HG02840 (cell line): ENCODE results near the gene MMP21.

Source experiments
- ATAC-seq: cut with Tn5 transposase; IDR thresholded peaks from one replicate; pipeline ENCODE4 v1.9.1; 2021; ENCODE audit warnings: mild to moderate bottlenecking, moderate library complexity, moderate number of reproducible peaks; ENCODE audit not compliant: unreplicated experiment, low FRiP score

Gene MMP21

GRCh38 chr10:125775491-125776106, at the start of gene MMP21:
Gene MMP21, minus strand, starts transcription at chr10:125775821. Its CDS starts 0 bp downstream, at chr10:125775821.
- no peak for ATAC-seq

- ATAC-seq, result no peak
These were observed 49.1 kb upstream of the MMP21 start for GRCh38 chr10:125824736-125825135.

GRCh38 chr10:125823663-125824251, 48.1 kb upstream of the MMP21 start:
- ATAC-seq, result no peak

GRCh38 chr10:125822878-125823662, 47.4 kb upstream of the MMP21 start, which contains the start of the genes BCCIP and UROS:
Gene BCCIP, plus strand, starts transcription at chr10:125823546. Its CDS starts 12 bp downstream, at chr10:125823558.
Gene UROS, minus strand, starts transcription at chr10:125823258. Its CDS starts 6,759 bp downstream, at chr10:125816499.
- ATAC-seq, result peak; percentile 85

- ATAC-seq, result peak; percentile 39
These were observed 45.1 kb upstream of the MMP21 start for GRCh38 chr10:125820701-125821100.

GRCh38 chr10:125817337-125817946, 41.8 kb upstream of the MMP21 start:
- ATAC-seq, result no peak

- no peak for ATAC-seq
These were observed 40.9 kb upstream of the MMP21 start for GRCh38 chr10:125816548-125816947.

GRCh38 chr10:125815764-125816163, 40.1 kb upstream of the MMP21 start:
- no peak for ATAC-seq

GRCh38 chr10:125812128-125812750, 36.6 kb upstream of the MMP21 start:
- ATAC-seq, result no peak

GRCh38 chr10:125811251-125811650, 35.6 kb upstream of the MMP21 start:
- no peak for ATAC-seq

GRCh38 chr10:125808047-125808446, 32.4 kb upstream of the MMP21 start:
- no peak for ATAC-seq

- ATAC-seq, result no peak
These were observed 27.1 kb upstream of the MMP21 start for GRCh38 chr10:125802739-125803138.

GRCh38 chr10:125802131-125802530, 26.5 kb upstream of the MMP21 start:
- ATAC-seq, result no peak

- ATAC-seq, result no peak
These were observed 26.0 kb upstream of the MMP21 start for GRCh38 chr10:125801574-125801973.

- no peak for ATAC-seq
These were observed 24.0 kb upstream of the MMP21 start for GRCh38 chr10:125799451-125800182.

- ATAC-seq, result no peak
These were observed 22.5 kb upstream of the MMP21 start for GRCh38 chr10:125797994-125798662.

GRCh38 chr10:125797424-125797823, 21.8 kb upstream of the MMP21 start:
- no peak for ATAC-seq

- no peak for ATAC-seq
These were observed 20.1 kb upstream of the MMP21 start for GRCh38 chr10:125795637-125796190.

GRCh38 chr10:125795128-125795527, 19.5 kb upstream of the MMP21 start:
- ATAC-seq, result no peak
